MM.1S (cell line): Measurements from ENCODE around the gene RGS7.

Source experiments
- DNase-seq: peaks from one replicate; pipeline ENCODE4 v3.0.0-alpha.2; 2015
- H2AFZ ChIP-seq: fragments of 300-600 bp; sonication (generic); 2 replicates; pipeline ENCODE4 v1.6.0; 2016; ENCODE audit warnings: antibody characterized with exemption, low read length
- H3F3A ChIP-seq: fragments of 300-600 bp; sonication (generic); 2 replicates; pipeline ENCODE4 v1.6.1; 2016; ENCODE audit warnings: mild to moderate bottlenecking, antibody characterized with exemption, low read length, moderate library complexity, mixed read lengths; ENCODE audit not compliant: insufficient read depth
- H3K27ac ChIP-seq: fragments of 300-600 bp; sonication (generic); 2 replicates; pipeline ENCODE4 v1.5.1; 2016; ENCODE audit warnings: mild to moderate bottlenecking, low read length
- H3K27me3 ChIP-seq: fragments of 300-600 bp; sonication (generic); replicated peaks from 2 replicates; pipeline ENCODE4 v1.6.0; 2016; ENCODE audit warnings: low read length; ENCODE audit not compliant: insufficient read depth
- H3K36me3 ChIP-seq: fragments of 300-600 bp; sonication (generic); replicated peaks from 2 replicates; pipeline ENCODE4 v1.6.1; 2016; ENCODE audit warnings: mild to moderate bottlenecking, low read length, mixed read lengths; ENCODE audit not compliant: insufficient read depth
- H3K4me1 ChIP-seq: fragments of 300-600 bp; sonication (generic); 2 replicates; pipeline ENCODE4 v1.6.1; 2016; ENCODE audit warnings: low read length, mixed read lengths
- H3K4me2 ChIP-seq: fragments of 300-600 bp; sonication (generic); 2 replicates; pipeline ENCODE4 v1.6.0; 2016; ENCODE audit warnings: low read depth, low read length
- H3K4me3 ChIP-seq: fragments of 300-600 bp; sonication (generic); 2 replicates; pipeline ENCODE4 v1.5.1; 2016; ENCODE audit warnings: low read length, mixed read lengths
- H3K79me2 ChIP-seq: fragments of 300-600 bp; sonication (generic); 2 replicates; pipeline ENCODE4 v1.6.1; 2016; ENCODE audit warnings: mixed run types, low read length, mixed read lengths
- H3K9ac ChIP-seq: fragments of 300-600 bp; sonication (generic); 2 replicates; pipeline ENCODE4 v1.6.1; 2016; ENCODE audit warnings: low read length, mixed read lengths
- H3K9me2 ChIP-seq: fragments of 300-600 bp; sonication (generic); replicated peaks from 2 replicates; pipeline ENCODE4 v1.6.1; 2016; ENCODE audit warnings: mild to moderate bottlenecking, low read length, mixed read lengths; ENCODE audit not compliant: insufficient read depth
- H3K9me3 ChIP-seq: fragments of 300-600 bp; sonication (generic); replicated peaks from 2 replicates; pipeline ENCODE4 v1.6.1; 2016; ENCODE audit warnings: mild to moderate bottlenecking, low read length, mixed read lengths; ENCODE audit not compliant: insufficient read depth
- H4K20me1 ChIP-seq: fragments of 300-600 bp; sonication (generic); 2 replicates; pipeline ENCODE4 v1.6.1; 2016; ENCODE audit warnings: mild to moderate bottlenecking, low read length, moderate library complexity, mixed read lengths; ENCODE audit not compliant: insufficient read depth
- EZH2 ChIP-seq: fragments of 300-600 bp; sonication (generic); optimal IDR thresholded peaks from 2 replicates; pipeline ENCODE3; 2017; ENCODE audit warnings: low read depth, mild to moderate bottlenecking, antibody characterized with exemption, low read length, mixed read lengths
- EZH2phosphoT487 ChIP-seq: fragments of 300-600 bp; sonication (generic); IDR thresholded peaks from 2 replicates; pipeline ENCODE4 v1.6.1; 2018; ENCODE audit warnings: antibody characterized with exemption, low read length
- TF ChIP-seq, protein P1 (sequence below): fragments of 300-600 bp; sonication (generic); IDR thresholded peaks from 2 replicates; pipeline ENCODE4 v1.5.1; 2016; ENCODE audit warnings: antibody characterized with exemption, low read length, mixed read lengths

RGS7 gene

DNA sequence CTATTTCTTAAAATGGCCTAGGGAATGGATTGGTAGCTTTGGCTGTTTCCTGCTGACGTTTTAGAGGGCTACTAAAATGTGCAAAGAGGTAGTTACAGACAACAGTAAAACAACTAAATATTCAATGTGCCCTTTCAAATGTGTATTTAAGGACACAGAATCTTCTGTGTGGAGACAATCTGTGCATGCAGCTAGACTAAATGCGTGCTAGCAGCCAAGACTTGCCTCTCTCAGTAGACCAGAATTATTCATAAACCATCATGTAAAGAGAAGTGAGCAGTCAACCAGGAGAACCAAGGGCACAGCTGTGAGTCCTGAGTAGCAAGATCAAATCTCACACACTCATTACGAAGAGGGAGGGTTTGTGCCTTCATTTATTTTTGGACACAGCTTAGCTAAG, 584.9 kb downstream of the RGS7 start:
- DNase-seq, result no peak
- Histone ChIP-seq H3K36me3 (no peaks in the 10 kb centered on the region), H3K79me2 (no peaks in the 10 kb centered on the region), H3K4me3 (no peak overlapping the region), H3K4me1 (no peaks in the 10 kb centered on the region), H3K9ac (no peak overlapping the region), H3K9me2 (no peaks in the 10 kb centered on the region), H3K4me2 (no peak overlapping the region), H3K27me3 (no peaks in the 10 kb centered on the region), H4K20me1 (no peaks in the 10 kb centered on the region), H2AFZ (no peak overlapping the region), H3F3A (no peaks in the 10 kb centered on the region), H3K9me3 (no peaks in the 10 kb centered on the region), H3K27ac (no peak overlapping the region)
- no peak for TF ChIP-seq EZH2
- TF ChIP-seq, protein P1, sequence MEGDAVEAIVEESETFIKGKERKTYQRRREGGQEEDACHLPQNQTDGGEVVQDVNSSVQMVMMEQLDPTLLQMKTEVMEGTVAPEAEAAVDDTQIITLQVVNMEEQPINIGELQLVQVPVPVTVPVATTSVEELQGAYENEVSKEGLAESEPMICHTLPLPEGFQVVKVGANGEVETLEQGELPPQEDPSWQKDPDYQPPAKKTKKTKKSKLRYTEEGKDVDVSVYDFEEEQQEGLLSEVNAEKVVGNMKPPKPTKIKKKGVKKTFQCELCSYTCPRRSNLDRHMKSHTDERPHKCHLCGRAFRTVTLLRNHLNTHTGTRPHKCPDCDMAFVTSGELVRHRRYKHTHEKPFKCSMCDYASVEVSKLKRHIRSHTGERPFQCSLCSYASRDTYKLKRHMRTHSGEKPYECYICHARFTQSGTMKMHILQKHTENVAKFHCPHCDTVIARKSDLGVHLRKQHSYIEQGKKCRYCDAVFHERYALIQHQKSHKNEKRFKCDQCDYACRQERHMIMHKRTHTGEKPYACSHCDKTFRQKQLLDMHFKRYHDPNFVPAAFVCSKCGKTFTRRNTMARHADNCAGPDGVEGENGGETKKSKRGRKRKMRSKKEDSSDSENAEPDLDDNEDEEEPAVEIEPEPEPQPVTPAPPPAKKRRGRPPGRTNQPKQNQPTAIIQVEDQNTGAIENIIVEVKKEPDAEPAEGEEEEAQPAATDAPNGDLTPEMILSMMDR, result no peak
- no peak for TF ChIP-seq EZH2phosphoT487

DNA sequence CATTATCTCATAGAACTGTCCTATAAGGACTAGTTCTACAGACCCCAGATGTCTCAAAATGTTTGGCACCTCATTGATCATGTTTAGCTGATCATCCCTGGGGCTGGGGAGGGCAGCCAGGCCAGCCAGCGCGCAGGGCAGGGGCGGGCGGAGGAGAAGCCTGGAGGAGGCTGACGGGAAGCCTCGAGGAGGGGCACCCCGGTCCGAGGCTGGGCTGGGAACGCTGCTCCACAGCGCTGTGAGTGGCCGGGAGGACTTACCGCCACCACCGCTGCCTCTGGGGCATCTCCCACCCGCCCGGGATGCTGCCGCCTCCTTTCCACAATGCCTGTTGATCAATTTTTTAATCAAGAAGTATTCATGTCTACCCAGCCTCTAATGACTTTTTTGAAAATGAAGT, 585.6 kb downstream of the RGS7 start:
- Histone ChIP-seq H3K4me1 (no peaks in the 10 kb centered on the region), H3K4me3 (no peak overlapping the region), H3K9me3 (no peaks in the 10 kb centered on the region), H3K4me2 (no peak overlapping the region), H3K9ac (no peak overlapping the region), H3F3A (no peaks in the 10 kb centered on the region), H3K27me3 (no peaks in the 10 kb centered on the region), H3K36me3 (no peaks in the 10 kb centered on the region), H3K79me2 (no peaks in the 10 kb centered on the region), H3K9me2 (no peaks in the 10 kb centered on the region), H3K27ac (no peak overlapping the region), H4K20me1 (no peaks in the 10 kb centered on the region), H2AFZ (no peak overlapping the region)
- no peak for DNase-seq
- TF ChIP-seq EZH2, result no peak
- TF ChIP-seq EZH2phosphoT487, result no peak

DNA sequence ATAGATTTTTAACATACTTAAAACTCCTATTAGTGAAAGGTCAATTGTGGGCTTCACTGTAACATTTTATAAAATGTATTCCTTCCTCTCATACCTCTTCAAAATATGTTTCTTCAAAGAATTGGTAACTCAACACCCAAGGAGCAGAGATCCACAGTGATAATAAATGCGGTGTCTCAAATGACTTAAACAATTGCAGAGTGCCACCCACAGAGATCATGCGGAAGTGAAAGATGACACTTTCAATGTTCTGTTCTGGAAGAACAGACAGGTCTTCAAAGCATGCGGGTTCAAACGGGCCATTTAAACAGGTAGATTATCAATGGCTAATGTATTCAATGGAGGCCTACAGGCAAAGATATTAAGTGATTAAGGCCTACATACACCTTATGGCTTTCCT, 588.0 kb downstream of the RGS7 start:
- Histone ChIP-seq H3K4me1 (no peaks in the 10 kb centered on the region), H4K20me1 (no peaks in the 10 kb centered on the region), H3K36me3 (no peaks in the 10 kb centered on the region), H3K4me3 (no peak overlapping the region), H3K79me2 (no peaks in the 10 kb centered on the region), H3K9ac (no peak overlapping the region), H3K9me2 (no peaks in the 10 kb centered on the region), H3K27ac (no peak overlapping the region), H3F3A (no peaks in the 10 kb centered on the region), H3K4me2 (no peak overlapping the region), H3K9me3 (no peaks in the 10 kb centered on the region), H2AFZ (no peak overlapping the region), H3K27me3 (no peaks in the 10 kb centered on the region)
- TF ChIP-seq, protein P1, result no peak
- TF ChIP-seq EZH2, result no peak
- TF ChIP-seq EZH2phosphoT487, result no peak
- DNase-seq, result no peak

DNA sequence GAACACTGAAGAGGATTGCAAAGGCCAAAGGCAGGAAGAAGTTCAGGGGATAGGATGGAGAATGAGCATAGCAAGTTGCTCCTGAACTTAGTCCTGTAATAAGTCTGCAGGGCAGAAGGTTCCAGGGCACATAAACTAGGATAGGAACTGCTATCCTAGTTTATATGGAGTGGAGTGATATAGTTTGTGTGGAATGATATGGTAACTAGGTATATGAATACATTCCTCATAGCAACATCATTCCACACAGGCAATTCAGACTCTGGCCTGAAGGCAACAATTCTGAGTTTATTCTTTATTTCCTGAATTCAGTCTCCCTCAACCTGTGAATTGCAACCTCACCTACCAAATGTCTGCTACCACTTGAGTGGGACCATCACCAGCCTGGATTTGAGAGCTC, 590.2 kb downstream of the RGS7 start:
- Histone ChIP-seq H3K9ac (no peak overlapping the region), H3K27ac (no peak overlapping the region), H3K4me1 (no peaks in the 10 kb centered on the region), H3K27me3 (no peaks in the 10 kb centered on the region), H3K9me2 (no peaks in the 10 kb centered on the region), H3K36me3 (no peaks in the 10 kb centered on the region), H3K79me2 (no peaks in the 10 kb centered on the region), H3F3A (no peaks in the 10 kb centered on the region), H2AFZ (no peak overlapping the region), H3K4me2 (no peak overlapping the region), H3K4me3 (no peak overlapping the region), H4K20me1 (no peaks in the 10 kb centered on the region), H3K9me3 (no peaks in the 10 kb centered on the region)
- no peak for DNase-seq
- TF ChIP-seq EZH2, result no peak
- TF ChIP-seq, protein P1, result no peak
- TF ChIP-seq EZH2phosphoT487, result no peak
